GM20000 (cell line): ENCODE data around the gene AP5Z1.

Experiments
- DNase-seq: peaks from one replicate; pipeline ENCODE4 v3.0.0; 2012; ENCODE audit warnings: low spot score
- CTCF ChIP-seq: IDR thresholded peaks from 2 replicates; pipeline ENCODE4 v1.5.1; 2012; ENCODE audit warnings: mild to moderate bottlenecking, control low read depth; ENCODE audit errors: extremely low read depth, missing control alignments

Gene AP5Z1

GRCh38 chr7:4763091-4763793, 12.2 kb upstream of the AP5Z1 start:
- no peak for DNase-seq
- TF ChIP-seq CTCF, result no peak

GRCh38 chr7:4763794-4764185, 11.6 kb upstream of the AP5Z1 start:
- peak; percentile 34 for DNase-seq
- no peak for TF ChIP-seq CTCF

- TF ChIP-seq CTCF, result no peak
- no peak for DNase-seq
These were observed 10.9 kb upstream of the AP5Z1 start for GRCh38 chr7:4764402-4765007.

GRCh38 chr7:4765776-4766490, 9.5 kb upstream of the AP5Z1 start:
- TF ChIP-seq CTCF, result no peak
- no peak for DNase-seq

- DNase-seq, result no peak
- TF ChIP-seq CTCF, result no peak
These were observed 8.5 kb upstream of the AP5Z1 start for GRCh38 chr7:4766666-4767519.

GRCh38 chr7:4768597-4769569, 6.5 kb upstream of the AP5Z1 start:
- no peak for DNase-seq
- TF ChIP-seq CTCF, result no peak
